K562 (cell line): ENCODE data around the gene SLC39A6. TPM values are rescaled to one million over a fixed set of nuclear protein-coding genes. Genes with fewer than 3 reads are reported as not detected.
A peak's percentile ranks its signal among the peaks of the same experiment; 100 is the strongest.

Experiments
- DMBX1 ChIP-seq: fragments of 250-450 bp; sonication (Bioruptor Pico); IDR thresholded peaks from 2 replicates; pipeline ENCODE4 v1.8.0; 2022; ENCODE audit warnings: inconsistent platforms, mild to moderate bottlenecking, moderate library complexity, borderline replicate concordance
- E2F4 ChIP-seq: sonication (generic); formaldehyde crosslinking; IDR thresholded peaks from 2 replicates; pipeline ENCODE4 v1.8.0; 2022; ENCODE audit warnings: mild to moderate bottlenecking, low read depth, missing genetic modification reagents
- HINFP ChIP-seq: fragments of 450-650 bp; conservative IDR thresholded peaks from 2 replicates; pipeline ENCODE4 v1.6.1; 2016; ENCODE audit warnings: missing genetic modification characterization, low read depth, mild to moderate bottlenecking, control low read depth, missing compliant biosample characterization
- PHF20 ChIP-seq: fragments of 450-650 bp; IDR thresholded peaks from 2 replicates; pipeline ENCODE4 v1.6.1; 2018; ENCODE audit not compliant: partially characterized antibody
- PHF21A ChIP-seq: fragments of 450-650 bp; IDR thresholded peaks from 2 replicates; pipeline ENCODE4 v1.6.1; 2017; ENCODE audit warnings: low read depth, borderline replicate concordance
- PURB ChIP-seq: sonication (generic); formaldehyde crosslinking; IDR thresholded peaks from 2 replicates; pipeline ENCODE4 v1.9.0; 2021; ENCODE audit warnings: low read depth, mild to moderate bottlenecking, missing genetic modification reagents
- RBBP5 ChIP-seq: fragments of 200-600 bp; sonication (generic); IDR thresholded peaks from 2 replicates; pipeline ENCODE4 v1.6.1; 2012; ENCODE audit warnings: borderline replicate concordance, mild to moderate bottlenecking, low read length, control low read depth, inconsistent platforms; ENCODE audit not compliant: insufficient read depth, poor library complexity, severe bottlenecking
- SAP30 ChIP-seq: fragments of 200-600 bp; sonication (generic); IDR thresholded peaks from 2 replicates; pipeline ENCODE4 v1.6.1; 2012; ENCODE audit warnings: borderline replicate concordance, low read depth, mild to moderate bottlenecking, moderate library complexity, low read length, control low read depth, inconsistent platforms; ENCODE audit not compliant: insufficient read depth, poor library complexity, severe bottlenecking
- ZNF24 ChIP-seq: fragments of 450-650 bp; IDR thresholded peaks from 2 replicates; pipeline ENCODE4 v1.6.1; 2016
- ZNF592 ChIP-seq: fragments of 450-650 bp; IDR thresholded peaks from 2 replicates; pipeline ENCODE4 v1.6.1; 2017; ENCODE audit warnings: antibody characterized with exemption, mild to moderate bottlenecking
- ZNF639 ChIP-seq, 2 experiments: fragments of 200-800 bp in 1 of 2; sonication (Bioruptor generic) in 1 of 2; sonication (generic) in 1 of 2; formaldehyde crosslinking in 1 of 2; IDR thresholded peaks in 1 of 2; conservative IDR thresholded peaks in 1 of 2; 2 replicates each; pipeline versions ENCODE4 v1.5.0 to v1.6.1; 2016 to 2020; ENCODE audit warnings: missing compliant biosample characterization in 1 of 2, missing genetic modification characterization in 1 of 2, missing genetic modification reagents in 1 of 2
- ZNF766 ChIP-seq: fragments of 200-800 bp; sonication (Bioruptor generic); conservative IDR thresholded peaks from 2 replicates; pipeline ENCODE4 v1.6.1; 2016; ENCODE audit warnings: missing genetic modification characterization, missing compliant biosample characterization
- ZSCAN32 ChIP-seq: fragments of 450-650 bp; formaldehyde crosslinking; IDR thresholded peaks from 2 replicates; pipeline ENCODE4 v1.4.0; 2020; ENCODE audit warnings: mild to moderate bottlenecking, moderate library complexity
- polyA plus RNA-seq, 8 experiments: library from polyadenylated mRNA; depleted of rRNA in 4 of 8; stranded (reverse) in 5 of 8; unstranded in 3 of 8; fragments of >200 nt; fragmentation: Nextera tagmentation in 2 of 8; fragmentation: Illumina TruSeq in 1 of 8; extraction: Ambion mirVana in 2 of 8; extraction: Trizol in 1 of 8; gene quantifications; 2 replicates each; pipeline versions ENCODE4 v1.2.1 to v1.2.3, GENCODE V29; 2011 to 2014; ENCODE audit warnings: inconsistent platforms in 1 of 8, missing spikeins in 1 of 8
- total RNA-seq, 7 experiments: library from RNA; depleted of rRNA in 6 of 7; stranded (reverse); fragments of >200 nt in 6 of 7; fragmentation: Illumina TruSeq in 2 of 7; extraction: Trizol in 2 of 7; gene quantifications; 2 replicates each; pipeline versions ENCODE4 v1.2.1 to v1.2.3, GENCODE V29; 2011 to 2021; ENCODE audit warnings: low replicate concordance in 1 of 7
- TF ChIP-seq, protein P1 (sequence below): fragments of 450-650 bp; IDR thresholded peaks from 2 replicates; pipeline ENCODE4 v1.6.1; 2016; ENCODE audit warnings: borderline replicate concordance

Gene SLC39A6
- total and polyA plus RNA-seq, 9 of the 15 experiments (the other 6 are each of a cell fraction or from before 2014, with no cell fraction given) = 5.6 to 23.8 (median 17.4) TPM

DNA sequence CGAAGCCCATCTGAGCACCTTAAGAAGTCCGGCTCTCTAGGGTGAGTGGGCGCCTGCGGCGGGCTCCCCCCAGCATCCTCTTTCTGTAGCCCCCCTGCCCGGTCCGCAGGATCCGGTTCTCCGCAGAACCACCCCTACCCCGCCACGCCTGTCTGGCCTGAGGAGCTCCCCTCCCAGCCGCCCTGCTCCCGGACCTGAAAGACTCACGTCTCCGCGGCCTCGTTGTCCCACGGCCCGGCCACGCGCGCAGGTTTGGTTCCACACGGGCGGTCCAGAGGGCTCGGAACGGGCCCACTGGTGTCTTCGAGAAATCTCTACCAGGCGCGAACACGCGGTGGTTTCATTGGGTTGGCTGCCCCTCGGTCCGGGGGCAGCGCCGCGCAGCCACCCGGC is 237 bp downstream of the SLC39A6 start (continued):
- TF ChIP-seq ZNF592 (peak; percentile 82; the same call in 1 of the 2 replicates), ZNF639 (CRISPR knock-in tag; conservative IDR thresholded peaks at IDR 0.05 in 1 of 2, IDR thresholded peaks at IDR 0.05 in 1 of 2) (peak in 1 of 2 experiments; percentile 62; a peak in 1 of 4 replicates), SAP30 (peak; percentile 85), ZNF766 (0 out of 2 replicates have a peak, but pooled peaks have one; percentile 17), HINFP (peak; percentile 74), PURB (CRISPR knock-in tag) (no peak), ZSCAN32 (CRISPR knock-in tag) (no peak), ZNF24 (0 out of 2 replicates have a peak, but pooled peaks have one; percentile 49), RBBP5 (peak; percentile 3), DMBX1 (CRISPR knock-in tag) (peak; percentile 50; the same call in 1 of the 2 replicates), PHF21A (peak; percentile 15; the same call in 1 of the 2 replicates), PHF20 (peak; percentile 49), E2F4 (CRISPR knock-in tag) (peak; percentile 69)
- TF ChIP-seq, protein P1, sequence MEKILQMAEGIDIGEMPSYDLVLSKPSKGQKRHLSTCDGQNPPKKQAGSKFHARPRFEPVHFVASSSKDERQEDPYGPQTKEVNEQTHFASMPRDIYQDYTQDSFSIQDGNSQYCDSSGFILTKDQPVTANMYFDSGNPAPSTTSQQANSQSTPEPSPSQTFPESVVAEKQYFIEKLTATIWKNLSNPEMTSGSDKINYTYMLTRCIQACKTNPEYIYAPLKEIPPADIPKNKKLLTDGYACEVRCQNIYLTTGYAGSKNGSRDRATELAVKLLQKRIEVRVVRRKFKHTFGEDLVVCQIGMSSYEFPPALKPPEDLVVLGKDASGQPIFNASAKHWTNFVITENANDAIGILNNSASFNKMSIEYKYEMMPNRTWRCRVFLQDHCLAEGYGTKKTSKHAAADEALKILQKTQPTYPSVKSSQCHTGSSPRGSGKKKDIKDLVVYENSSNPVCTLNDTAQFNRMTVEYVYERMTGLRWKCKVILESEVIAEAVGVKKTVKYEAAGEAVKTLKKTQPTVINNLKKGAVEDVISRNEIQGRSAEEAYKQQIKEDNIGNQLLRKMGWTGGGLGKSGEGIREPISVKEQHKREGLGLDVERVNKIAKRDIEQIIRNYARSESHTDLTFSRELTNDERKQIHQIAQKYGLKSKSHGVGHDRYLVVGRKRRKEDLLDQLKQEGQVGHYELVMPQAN = 0 out of 2 replicates have a peak, but pooled peaks have one; percentile 35
